NOMO-1 treated with dmso at 0.1 percent for 144 hours (cell line): Measurements from ENCODE around the gene SUSD6.
"Not testable (repeated sequence)": the region's sequence is repeated elsewhere in the genome, so short reads cannot be mapped to it uniquely, and the experiment has no call there.

Experiments
- DNase-seq: peaks from one replicate; lab custom pipeline; 2025; ENCODE audit not compliant: unreplicated experiment; lab: John Stamatoyannopoulos, UW

The SUSD6 gene

GRCh38 chr14:69620211-69620611 is 8.8 kb downstream of the SUSD6 start:
- no peak for DNase-seq

- DNase-seq = no peak
Observed at GRCh38 chr14:69620981-69621380, 9.6 kb downstream of the SUSD6 start.

GRCh38 chr14:69624136-69624535 is 12.7 kb downstream of the SUSD6 start:
- no peak for DNase-seq

- DNase-seq = no peak
Observed at GRCh38 chr14:69625299-69626131, 14.1 kb downstream of the SUSD6 start.

GRCh38 chr14:69626132-69626500 is 14.7 kb downstream of the SUSD6 start:
- DNase-seq = no peak

GRCh38 chr14:69629225-69630127 is 18.1 kb downstream of the SUSD6 start:
- DNase-seq = no peak

- no peak for DNase-seq
Observed at GRCh38 chr14:69630360-69630759, 19.0 kb downstream of the SUSD6 start.

GRCh38 chr14:69631509-69631908 is 20.1 kb downstream of the SUSD6 start:
- DNase-seq = no peak

GRCh38 chr14:69632164-69632563 is 20.8 kb downstream of the SUSD6 start:
- DNase-seq = no peak

GRCh38 chr14:69632593-69633151 is 21.3 kb downstream of the SUSD6 start:
- DNase-seq = no peak

GRCh38 chr14:69633238-69633637 is 21.8 kb downstream of the SUSD6 start:
- DNase-seq = no peak

GRCh38 chr14:69635981-69636639 is 24.7 kb downstream of the SUSD6 start:
- DNase-seq = no peak

- no peak for DNase-seq
Observed at GRCh38 chr14:69636718-69637480, 25.5 kb downstream of the SUSD6 start.

- DNase-seq = no peak
Observed at GRCh38 chr14:69637503-69638031, 26.2 kb downstream of the SUSD6 start.

- DNase-seq = no peak
Observed at GRCh38 chr14:69640931-69641330, 29.5 kb downstream of the SUSD6 start.

- not testable (repeated sequence) for DNase-seq
Observed at GRCh38 chr14:69642212-69642793, 30.9 kb downstream of the SUSD6 start.

- peak; percentile 47 for DNase-seq
Observed at GRCh38 chr14:69643430-69644200, 32.2 kb downstream of the SUSD6 start.

GRCh38 chr14:69644814-69645213 is 33.4 kb downstream of the SUSD6 start:
- no peak for DNase-seq

- DNase-seq = no peak
Observed at GRCh38 chr14:69647213-69647612, 35.8 kb downstream of the SUSD6 start.
